ENCODE results near the gene PLA2G5.

- TF ChIP-seq CTCF (conservative IDR thresholded peaks at IDR 0.05; ENCODE audit: low read length) (no peak), EZH2phosphoT487 (IDR thresholded peaks at IDR 0.05; ENCODE audit: borderline replicate concordance, low read depth, low read length) (no peak)
Measured at GRCh38 chr1:20073256-20073655, 3.3 kb downstream of the PLA2G5 start.
